ENCODE results near the gene GFPT1. TPM values are rescaled to one million over a fixed set of nuclear protein-coding genes. Genes with fewer than 3 reads are reported as not detected.

The GFPT1 gene
- total RNA-seq, 3 donors from 2014 or later (not counting 1 experiment from before 2014, with no cell fraction given) = 13.9 to 16.4 (median 15.0) TPM

DNA sequence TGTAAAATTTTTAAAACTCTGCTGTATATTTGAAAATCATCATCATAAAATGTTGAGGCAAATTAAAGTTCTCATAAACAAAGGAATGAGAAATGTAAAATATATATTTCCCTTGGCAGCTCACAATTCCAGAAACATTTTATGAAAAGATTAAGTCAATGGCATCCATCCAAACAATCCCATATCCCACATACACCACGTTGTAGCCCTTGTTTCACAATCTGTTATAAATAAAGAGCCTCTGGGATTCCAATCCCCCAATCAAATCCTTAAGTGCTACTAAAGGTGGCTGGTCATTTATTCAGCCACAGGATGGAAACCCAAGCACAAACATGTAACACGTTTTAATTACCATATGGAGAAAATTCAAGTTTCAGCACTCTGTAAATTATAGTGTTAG, 51.7 kb downstream of the GFPT1 start:
- no peak overlapping the region for H3K4me3 ChIP-seq (ENCODE audit: low read length)
- intact Hi-C loops (cut with micrococcal nuclease) = no loop called here
- Mint-ChIP-seq H3K4me3 (no peak overlapping the region), H3K4me1 (no peaks in the 10 kb centered on the region), H3K27me3 (ENCODE audit: low read depth in 2 of 2) (no peaks in the 10 kb centered on the region), H3K27ac (no peak overlapping the region), H3K9me3 (no peaks in the 10 kb centered on the region), H3K36me3 (peaks cover 13% of the 10 kb centered on the region)
- ATAC-seq (no peak), DNase-seq (no peak)
- H3K36me3 ChIP-seq (ENCODE audit: control insufficient read depth, insufficient read depth, low read length) = peaks cover 30% of the 10 kb centered on the region
- WGBS (ENCODE audit: insufficient coverage) = 100% methylated on average over 2 of the region's 2 CpGs
- no peaks in the 10 kb centered on the region for H3K27me3 ChIP-seq (ENCODE audit: control insufficient read depth, insufficient read depth, low read length)
- H3K27ac ChIP-seq (ENCODE audit: low read length) = no peak overlapping the region
- H3K4me1 ChIP-seq (ENCODE audit: control insufficient read depth, insufficient read depth, low read length) = no peaks in the 10 kb centered on the region
- H3K9me3 ChIP-seq (ENCODE audit: control insufficient read depth, insufficient read depth, low read length) = no peaks in the 10 kb centered on the region
- TF ChIP-seq CTCF (IDR thresholded peaks at IDR 0.05) = no peak

GRCh38 chr2:69333352-69333751, 53.7 kb downstream of the GFPT1 start:
- no peak overlapping the region for H3K27ac ChIP-seq (ENCODE audit: low read length)
- no peaks in the 10 kb centered on the region for H3K4me1 ChIP-seq (ENCODE audit: control insufficient read depth, insufficient read depth, low read length)
- no peak for DNase-seq
- Mint-ChIP-seq H3K4me1 (no peaks in the 10 kb centered on the region), H3K4me3 (no peak overlapping the region), H3K27ac (no peak overlapping the region), H3K9me3 (no peaks in the 10 kb centered on the region), H3K36me3 (peaks cover 20% of the 10 kb centered on the region), H3K27me3 (ENCODE audit: low read depth in 2 of 2) (no peaks in the 10 kb centered on the region)
- intact Hi-C loops (cut with micrococcal nuclease) = no loop called here
- no peak overlapping the region for H3K4me3 ChIP-seq (ENCODE audit: low read length)
- no peak for ATAC-seq
- H3K27me3 ChIP-seq (ENCODE audit: control insufficient read depth, insufficient read depth, low read length) = no peaks in the 10 kb centered on the region
- H3K9me3 ChIP-seq (ENCODE audit: control insufficient read depth, insufficient read depth, low read length) = no peaks in the 10 kb centered on the region
- 88% methylated on average over 1 of the region's 2 CpGs for WGBS (ENCODE audit: insufficient coverage)
- H3K36me3 ChIP-seq (ENCODE audit: control insufficient read depth, insufficient read depth, low read length) = peaks cover 31% of the 10 kb centered on the region
- no peak for TF ChIP-seq CTCF (IDR thresholded peaks at IDR 0.05)

- H3K9me3 Mint-ChIP-seq = no peaks in the 10 kb centered on the region
- no peak for ATAC-seq
- no peaks in the 10 kb centered on the region for H3K27me3 Mint-ChIP-seq (ENCODE audit: low read depth in 2 of 2)
- H3K36me3 ChIP-seq (ENCODE audit: control insufficient read depth, insufficient read depth, low read length) = peaks cover 43% of the 10 kb centered on the region
- H3K36me3 Mint-ChIP-seq = peaks cover 40% of the 10 kb centered on the region
- H3K27ac ChIP-seq (ENCODE audit: low read length) = no peak overlapping the region
- H3K4me3 Mint-ChIP-seq = no peak overlapping the region
- H3K4me1 ChIP-seq (ENCODE audit: control insufficient read depth, insufficient read depth, low read length) = no peaks in the 10 kb centered on the region
- no peaks in the 10 kb centered on the region for H3K9me3 ChIP-seq (ENCODE audit: control insufficient read depth, insufficient read depth, low read length)
- no peak for DNase-seq
- H3K27ac Mint-ChIP-seq = no peak overlapping the region
- intact Hi-C loops (cut with micrococcal nuclease) = no loop called here
- H3K4me3 ChIP-seq (ENCODE audit: low read length) = no peak overlapping the region
- WGBS (ENCODE audit: insufficient coverage) = 100% methylated on average over 1 of the region's 2 CpGs
- no peaks in the 10 kb centered on the region for H3K4me1 Mint-ChIP-seq
- H3K27me3 ChIP-seq (ENCODE audit: control insufficient read depth, insufficient read depth, low read length) = no peaks in the 10 kb centered on the region
- no peak for TF ChIP-seq CTCF (IDR thresholded peaks at IDR 0.05)
Observed at GRCh38 chr2:69330781-69331180, 56.2 kb downstream of the GFPT1 start.

- Histone ChIP-seq H3K4me1 (ENCODE audit: control insufficient read depth, insufficient read depth, low read length) (no peaks in the 10 kb centered on the region), H3K4me3 (ENCODE audit: low read length) (no peak overlapping the region), H3K9me3 (ENCODE audit: control insufficient read depth, insufficient read depth, low read length) (no peaks in the 10 kb centered on the region), H3K36me3 (ENCODE audit: control insufficient read depth, insufficient read depth, low read length) (peaks cover 33% of the 10 kb centered on the region), H3K27me3 (ENCODE audit: control insufficient read depth, insufficient read depth, low read length) (no peaks in the 10 kb centered on the region), H3K27ac (ENCODE audit: low read length) (no peak overlapping the region)
- DNase-seq (no peak), ATAC-seq (no peak)
- Mint-ChIP-seq H3K9me3 (no peaks in the 10 kb centered on the region), H3K4me3 (no peak overlapping the region), H3K36me3 (peaks cover 25% of the 10 kb centered on the region), H3K27me3 (ENCODE audit: low read depth in 2 of 2) (no peaks in the 10 kb centered on the region), H3K4me1 (no peaks in the 10 kb centered on the region), H3K27ac (peak overlapping the region in 1 of 2 donors; percentile 21)
- intact Hi-C loops (cut with micrococcal nuclease) = no loop called here
- no peak for TF ChIP-seq CTCF (IDR thresholded peaks at IDR 0.05)
- 100% methylated on average over 1 of the region's 1 CpG for WGBS (ENCODE audit: insufficient coverage)
Observed at GRCh38 chr2:69322631-69323030, 64.4 kb downstream of the GFPT1 start.
